IMR-90 (cell line): ENCODE measurements around the gene CDK5R2. TPM values are rescaled to one million over a fixed set of nuclear protein-coding genes. Genes with fewer than 3 reads are reported as not detected.
A peak's percentile ranks its signal among the peaks of the same experiment; 100 is the strongest.

Experiments
- ATAC-seq: fragments of 200-7000 bp; cut with Tn5 transposase; 2 replicates; pipeline ENCODE4 v1.9.1; 2020; ENCODE audit warnings: low read depth, mild to moderate bottlenecking, moderate library complexity
- BruUV-seq: library from RNA; stranded (reverse); fragments of 400-500 nt; replicated peaks from 2 replicates; lab custom pipeline; 2021; lab: Mats Ljungman, UMichigan
- CTCF ChIA-PET: fragments of 300-600 bp; formaldehyde crosslinking; extraction: SDS; loops from one replicate; lab custom pipeline; 2021; ENCODE audit warnings: antibody characterized with exemption; lab: Yijun Ruan, JAX
- POLR2A ChIA-PET: fragments of 300-600 bp; sonication (Branson Sonifier 250); formaldehyde crosslinking; loops from one replicate; lab custom pipeline; 2022; ENCODE audit warnings: antibody characterized with exemption; ENCODE audit not compliant: unreplicated experiment; lab: Charles Lee
- DNase-seq: peaks from one replicate; pipeline ENCODE4 v3.0.0; 2013
- H2AFZ ChIP-seq: replicated peaks from 2 replicates; pipeline ENCODE3; 2013; ENCODE audit warnings: low read length, mild to moderate bottlenecking; ENCODE audit not compliant: poor library complexity
- H2AK5ac ChIP-seq: 2 replicates; pipeline ENCODE4 v1.6.1; 2013; ENCODE audit warnings: low read depth, low read length, inconsistent platforms
- H2AK9ac ChIP-seq: replicated peaks from 2 replicates; pipeline ENCODE3; 2013; ENCODE audit warnings: mild to moderate bottlenecking, low read depth, low read length, moderate library complexity; ENCODE audit not compliant: poor library complexity
- H2BK120ac ChIP-seq: 2 replicates; pipeline ENCODE4 v1.6.1; 2013; ENCODE audit warnings: low read depth, low read length, inconsistent platforms
- H2BK15ac ChIP-seq: 3 replicates; pipeline ENCODE4 v1.6.1; 2013; ENCODE audit warnings: low read depth, low read length, inconsistent platforms
- H2BK20ac ChIP-seq: 2 replicates; pipeline ENCODE4 v1.6.1; 2013; ENCODE audit warnings: low read depth, mild to moderate bottlenecking, inconsistent platforms, low read length, moderate library complexity
- H2BK5ac ChIP-seq: 2 replicates; pipeline ENCODE4 v1.6.1; 2013; ENCODE audit warnings: mild to moderate bottlenecking, low read depth, low read length, inconsistent platforms; ENCODE audit not compliant: poor library complexity, severe bottlenecking
- H3K14ac ChIP-seq: replicated peaks from 2 replicates; pipeline ENCODE4 v1.6.1; 2013; ENCODE audit warnings: low read depth, low read length, inconsistent platforms
- H3K18ac ChIP-seq: 2 replicates; pipeline ENCODE4 v1.6.1; 2013; ENCODE audit warnings: low read depth, low read length, control low read depth
- H3K23ac ChIP-seq: 2 replicates; pipeline ENCODE4 v1.6.1; 2013; ENCODE audit warnings: low read depth, low read length, inconsistent platforms
- H3K27ac ChIP-seq: 2 replicates; pipeline ENCODE4 v1.5.1; 2013; ENCODE audit warnings: mild to moderate bottlenecking, control low read depth, low read length; ENCODE audit not compliant: insufficient read depth
- H3K27me3 ChIP-seq: 2 replicates; pipeline ENCODE4 v1.6.1; 2013; ENCODE audit warnings: low read length; ENCODE audit not compliant: control insufficient read depth, insufficient read depth
- H3K36me3 ChIP-seq: 2 replicates; pipeline ENCODE4 v1.6.1; 2013; ENCODE audit warnings: low read length, mixed read lengths; ENCODE audit not compliant: control insufficient read depth, insufficient read depth
- H3K4ac ChIP-seq: 2 replicates; pipeline ENCODE4 v1.6.1; 2013; ENCODE audit warnings: low read depth, low read length, inconsistent platforms
- H3K4me1 ChIP-seq: 2 replicates; pipeline ENCODE4 v1.6.1; 2013; ENCODE audit warnings: low read length, mixed read lengths; ENCODE audit not compliant: control insufficient read depth, insufficient read depth
- H3K4me2 ChIP-seq: 2 replicates; pipeline ENCODE4 v1.6.1; 2013; ENCODE audit warnings: low read depth, mild to moderate bottlenecking, control low read depth, low read length, moderate library complexity
- H3K4me3 ChIP-seq: 2 replicates; pipeline ENCODE4 v1.5.1; 2013; ENCODE audit warnings: low read depth, mild to moderate bottlenecking, control low read depth, low read length, moderate library complexity; ENCODE audit not compliant: insufficient read depth
- H3K56ac ChIP-seq: 2 replicates; pipeline ENCODE4 v1.6.1; 2013; ENCODE audit warnings: low read length, inconsistent platforms; ENCODE audit not compliant: insufficient read depth; ENCODE audit errors: extremely low read depth
- H3K79me1 ChIP-seq, 2 experiments: 2 replicates each; pipeline ENCODE4 v1.6.1; 2013; ENCODE audit warnings: low read length in 2 of 2, inconsistent platforms in 1 of 2, low read depth in 1 of 2
- H3K9ac ChIP-seq: 2 replicates; pipeline ENCODE4 v1.6.1; 2013; ENCODE audit warnings: low read depth, low read length, control low read depth
- H3K9me1 ChIP-seq: 2 replicates; pipeline ENCODE4 v1.6.1; 2013; ENCODE audit warnings: low read length, inconsistent platforms; ENCODE audit not compliant: insufficient read depth
- H3K9me3 ChIP-seq: 2 replicates; pipeline ENCODE4 v1.6.1; 2013; ENCODE audit warnings: low read length; ENCODE audit not compliant: control insufficient read depth, insufficient read depth
- H4K20me1 ChIP-seq: 2 replicates; pipeline ENCODE4 v1.6.1; 2013; ENCODE audit warnings: low read length, inconsistent platforms; ENCODE audit not compliant: insufficient read depth
- H4K5ac ChIP-seq: 2 replicates; pipeline ENCODE4 v1.6.1; 2013; ENCODE audit warnings: mild to moderate bottlenecking, low read depth, low read length, control low read depth
- H4K8ac ChIP-seq, 2 experiments: 2 replicates each; pipeline ENCODE4 v1.6.1; 2013; ENCODE audit warnings: low read depth in 2 of 2, low read length in 2 of 2, control low read depth in 1 of 2, inconsistent platforms in 1 of 2
- H4K91ac ChIP-seq: 2 replicates; pipeline ENCODE4 v1.6.1; 2013; ENCODE audit warnings: low read depth, low read length, inconsistent platforms; ENCODE audit not compliant: insufficient read depth
- BHLHE40 ChIP-seq: fragments of 150-350 bp; IDR thresholded peaks from 2 replicates; pipeline ENCODE4 v1.6.1; 2016; ENCODE audit warnings: mild to moderate bottlenecking, low read depth, low read length
- CEBPB ChIP-seq: IDR thresholded peaks from 2 replicates; pipeline ENCODE4 v1.6.1; 2012; ENCODE audit warnings: low read depth, low read length, improper control_type of control experiment
- CHD1 ChIP-seq: IDR thresholded peaks from 2 replicates; pipeline ENCODE4 v1.6.1; 2012; ENCODE audit warnings: low read depth, low read length, improper control_type of control experiment
- ELK1 ChIP-seq: fragments of 150-350 bp; IDR thresholded peaks from 2 replicates; pipeline ENCODE4 v1.6.1; 2016; ENCODE audit warnings: low read depth, mild to moderate bottlenecking, low read length, moderate library complexity, borderline replicate concordance
- FOS ChIP-seq: fragments of 150-350 bp; IDR thresholded peaks from 2 replicates; pipeline ENCODE4 v1.6.1; 2016; ENCODE audit warnings: low read depth, low read length
- MAZ ChIP-seq: IDR thresholded peaks from 2 replicates; pipeline ENCODE4 v1.6.1; 2012; ENCODE audit warnings: low read depth, mild to moderate bottlenecking, low read length, improper control_type of control experiment, moderate library complexity, borderline replicate concordance
- NFE2L2 ChIP-seq: fragments of 150-350 bp; IDR thresholded peaks from 2 replicates; pipeline ENCODE4 v1.6.1; 2016; ENCODE audit warnings: low read depth, mild to moderate bottlenecking, low read length
- RAD21 ChIP-seq: IDR thresholded peaks from 2 replicates; pipeline ENCODE4 v1.6.1; 2012; ENCODE audit warnings: low read length, improper control_type of control experiment
- RCOR1 ChIP-seq: IDR thresholded peaks from 2 replicates; pipeline ENCODE4 v1.6.1; 2012; ENCODE audit warnings: mild to moderate bottlenecking, low read length, improper control_type of control experiment; ENCODE audit not compliant: insufficient replicate concordance
- SMC3 ChIP-seq: fragments of 150-350 bp; IDR thresholded peaks from 2 replicates; pipeline ENCODE4 v1.6.1; 2016; ENCODE audit warnings: low read depth, mild to moderate bottlenecking, antibody characterized with exemption, low read length, moderate library complexity
- USF2 ChIP-seq: fragments of 150-350 bp; IDR thresholded peaks from 2 replicates; pipeline ENCODE4 v1.6.1; 2017; ENCODE audit warnings: mild to moderate bottlenecking, antibody characterized with exemption, low read length, low read depth
- WGBS, 2 experiments: methylation state at CpG; one replicate each; pipeline versions ENCODE4 v1.1.5 to v1.1.7; 2013; ENCODE audit warnings: missing lambda C conversion rate in 2 of 2; ENCODE audit not compliant: insufficient read length in 1 of 2; ENCODE audit errors: extremely low coverage in 2 of 2; 5-methylcytosine and 5-hydroxymethylcytosine counted together
- dilution Hi-C: fragments of 300-500 bp; cut with HindIII; formaldehyde crosslinking; loops from one replicate; pipeline ENCODE4 v1.14.3; 2018; ENCODE audit warnings: low sequenced_read_pairs; ENCODE audit not compliant: unreplicated experiment
- in situ Hi-C: fragments of 300-500 bp; cut with MboI; formaldehyde crosslinking; loops from 3 replicates; pipeline ENCODE4 v1.14.3; 2019; ENCODE audit warnings: low sequenced_read_pairs, inconsistent platforms, mixed read lengths
- intact Hi-C: fragments of 100-400 bp; cut with micrococcal nuclease; formaldehyde crosslinking; loops from 2 replicates; pipeline ENCODE4 v1.10.0; 2022
- polyA plus RNA-seq, 3 experiments: library from polyadenylated mRNA; depleted of rRNA; stranded (reverse); fragments of >200 nt; gene quantifications; 2 replicates each; pipeline ENCODE4 v1.2.3, GENCODE V29; 2012; ENCODE audit warnings: low replicate concordance in 1 of 3
- total RNA-seq: library from RNA; depleted of rRNA; stranded (reverse); fragments of >200 nt; gene quantifications from 2 replicates; pipeline ENCODE4 v1.2.3, GENCODE V29; 2012
- TF ChIP-seq, protein P1 (sequence below): conservative IDR thresholded peaks from 2 replicates; pipeline ENCODE4 v1.5.1; 2012; ENCODE audit warnings: mild to moderate bottlenecking, low read depth, low read length, improper control_type of control experiment

CDK5R2 gene
- total and polyA plus RNA-seq, 2 of the 4 experiments (the other 2 are of a cell fraction) = not detected

DNA sequence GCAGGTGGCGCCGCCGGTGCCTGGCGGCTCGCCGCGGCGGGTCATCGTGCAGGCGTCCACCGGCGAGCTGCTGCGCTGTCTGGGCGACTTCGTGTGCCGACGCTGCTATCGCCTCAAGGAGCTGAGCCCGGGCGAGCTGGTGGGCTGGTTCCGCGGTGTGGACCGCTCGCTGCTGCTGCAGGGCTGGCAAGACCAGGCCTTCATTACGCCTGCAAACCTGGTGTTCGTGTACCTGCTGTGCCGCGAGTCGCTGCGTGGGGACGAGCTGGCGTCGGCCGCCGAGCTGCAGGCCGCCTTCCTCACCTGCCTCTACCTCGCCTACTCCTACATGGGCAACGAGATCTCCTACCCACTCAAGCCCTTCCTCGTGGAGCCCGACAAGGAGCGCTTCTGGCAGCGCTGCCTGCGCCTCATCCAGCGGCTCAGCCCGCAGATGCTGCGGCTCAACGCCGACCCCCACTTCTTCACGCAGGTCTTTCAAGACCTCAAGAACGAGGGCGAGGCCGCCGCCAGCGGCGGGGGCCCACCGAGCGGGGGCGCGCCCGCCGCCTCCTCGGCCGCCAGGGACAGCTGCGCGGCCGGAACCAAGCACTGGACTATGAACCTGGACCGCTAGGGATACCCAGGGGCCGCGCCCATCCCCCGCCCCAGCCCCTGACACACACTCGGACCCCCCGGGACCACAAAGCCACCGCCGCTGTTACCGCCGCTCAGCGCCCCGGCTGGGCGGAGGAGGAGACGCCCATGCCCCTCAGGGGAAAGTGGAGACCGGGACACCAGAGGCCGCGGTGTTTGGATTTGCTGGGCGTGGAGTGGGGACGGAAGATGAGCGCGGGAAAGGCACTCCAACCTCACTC, 1.1 kb downstream of the CDK5R2 start (continued):
- TF ChIP-seq FOS = no peak

DNA sequence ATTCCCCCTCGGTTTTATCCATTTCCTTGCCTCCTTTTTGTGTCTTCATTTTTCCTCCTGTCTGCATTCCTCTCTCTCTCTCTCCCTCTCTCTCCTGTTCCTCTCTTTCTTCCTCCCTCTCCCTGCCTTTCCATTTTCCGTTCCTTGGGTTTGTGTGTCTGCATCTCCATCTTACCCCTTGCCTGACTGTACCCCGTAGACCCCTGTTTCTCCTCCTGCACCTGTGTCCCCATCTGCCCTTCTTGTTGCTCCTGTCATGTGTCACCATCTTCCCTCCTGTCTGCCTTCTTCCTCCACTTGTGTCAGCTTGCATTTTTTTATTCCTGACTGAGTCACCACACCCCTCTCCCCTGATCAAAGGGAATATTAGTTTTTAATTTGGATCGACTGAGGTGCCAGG, 1.8 kb downstream of the CDK5R2 start:
- Histone ChIP-seq H3K4me3 (no peak overlapping the region), H3K4me1 (no peaks in the 10 kb centered on the region), H2BK5ac (no peak overlapping the region), H3K4me2 (no peak overlapping the region), H4K8ac (no peak overlapping the region), H2BK20ac (no peak overlapping the region), H3K79me1 (no peaks in the 10 kb centered on the region), H3K18ac (no peak overlapping the region), H3K27ac (no peak overlapping the region), H3K56ac (no peak overlapping the region), H2AK9ac (no peak overlapping the region), H3K14ac (no peak overlapping the region), H4K5ac (no peak overlapping the region), H3K9ac (no peak overlapping the region), H4K20me1 (no peaks in the 10 kb centered on the region; the same call in 1 of the 2 replicates), H3K36me3 (no peaks in the 10 kb centered on the region), H3K27me3 (peaks cover 61% of the 10 kb centered on the region), H3K4ac (no peak overlapping the region), H2BK120ac (no peak overlapping the region), H2AK5ac (no peak overlapping the region), H2BK15ac (no peak overlapping the region), H3K9me1 (0 out of 2 replicates have a peak, but pooled peaks cover 4% of the 10 kb centered on the region), H4K91ac (no peak overlapping the region), H2AFZ (peak overlapping the region; percentile 29), H3K9me3 (no peaks in the 10 kb centered on the region), H3K23ac (no peak overlapping the region)
- no TSS peak for BruUV-seq
- in situ Hi-C loops = no loop called here
- ChIA-PET CTCF (no interaction called here), POLR2A (no interaction called here)
- no peak for ATAC-seq
- 0% methylated on average over 2 of the region's 4 CpGs; no CpG with 5 or more reads in 1 of the 2 experiments for WGBS, 2 experiments
- DNase-seq = no peak
- dilution Hi-C loops = no loop called here
- intact Hi-C loops = no loop called here
- no peak for TF ChIP-seq FOS
- TF ChIP-seq, protein P1, sequence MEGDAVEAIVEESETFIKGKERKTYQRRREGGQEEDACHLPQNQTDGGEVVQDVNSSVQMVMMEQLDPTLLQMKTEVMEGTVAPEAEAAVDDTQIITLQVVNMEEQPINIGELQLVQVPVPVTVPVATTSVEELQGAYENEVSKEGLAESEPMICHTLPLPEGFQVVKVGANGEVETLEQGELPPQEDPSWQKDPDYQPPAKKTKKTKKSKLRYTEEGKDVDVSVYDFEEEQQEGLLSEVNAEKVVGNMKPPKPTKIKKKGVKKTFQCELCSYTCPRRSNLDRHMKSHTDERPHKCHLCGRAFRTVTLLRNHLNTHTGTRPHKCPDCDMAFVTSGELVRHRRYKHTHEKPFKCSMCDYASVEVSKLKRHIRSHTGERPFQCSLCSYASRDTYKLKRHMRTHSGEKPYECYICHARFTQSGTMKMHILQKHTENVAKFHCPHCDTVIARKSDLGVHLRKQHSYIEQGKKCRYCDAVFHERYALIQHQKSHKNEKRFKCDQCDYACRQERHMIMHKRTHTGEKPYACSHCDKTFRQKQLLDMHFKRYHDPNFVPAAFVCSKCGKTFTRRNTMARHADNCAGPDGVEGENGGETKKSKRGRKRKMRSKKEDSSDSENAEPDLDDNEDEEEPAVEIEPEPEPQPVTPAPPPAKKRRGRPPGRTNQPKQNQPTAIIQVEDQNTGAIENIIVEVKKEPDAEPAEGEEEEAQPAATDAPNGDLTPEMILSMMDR = no peak
- no peak for TF ChIP-seq ELK1
- no peak for TF ChIP-seq RAD21
- no peak for TF ChIP-seq SMC3
- no peak for TF ChIP-seq BHLHE40
- TF ChIP-seq CHD1 = no peak
- no peak for TF ChIP-seq NFE2L2
- no peak for TF ChIP-seq USF2
- TF ChIP-seq MAZ = no peak
- no peak for TF ChIP-seq RCOR1
- TF ChIP-seq CEBPB = no peak
